ENCODE results near the gene LVRN. TPM values are rescaled to one million over a fixed set of nuclear protein-coding genes. Genes with fewer than 3 reads are reported as not detected.

The LVRN gene
- total and polyA plus RNA-seq, 2 of the 13 experiments (the other 11 are each of a cell fraction or from before 2014, with no cell fraction given): 0.09 to 0.20 TPM

DNA sequence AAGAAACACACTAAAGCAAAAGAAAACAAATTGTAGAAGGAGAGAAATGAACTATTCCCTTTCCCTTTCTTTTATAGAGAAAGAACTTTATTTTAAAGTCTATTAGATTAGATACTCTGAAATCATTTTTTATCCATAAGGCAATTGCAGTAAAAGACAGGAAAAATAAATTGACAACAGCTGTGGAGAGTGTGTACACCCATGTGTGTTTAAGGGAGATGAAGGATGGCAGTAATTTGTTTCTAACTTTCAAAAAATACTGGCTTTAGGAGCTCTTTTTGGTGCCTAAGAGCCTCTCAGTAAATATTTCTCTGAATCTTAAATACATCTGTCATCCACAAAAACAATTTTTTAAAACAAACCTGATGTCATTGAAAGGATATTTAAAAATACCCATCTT is 51.7 kb downstream of the LVRN start (continued):
- TF ChIP-seq, protein P1, sequence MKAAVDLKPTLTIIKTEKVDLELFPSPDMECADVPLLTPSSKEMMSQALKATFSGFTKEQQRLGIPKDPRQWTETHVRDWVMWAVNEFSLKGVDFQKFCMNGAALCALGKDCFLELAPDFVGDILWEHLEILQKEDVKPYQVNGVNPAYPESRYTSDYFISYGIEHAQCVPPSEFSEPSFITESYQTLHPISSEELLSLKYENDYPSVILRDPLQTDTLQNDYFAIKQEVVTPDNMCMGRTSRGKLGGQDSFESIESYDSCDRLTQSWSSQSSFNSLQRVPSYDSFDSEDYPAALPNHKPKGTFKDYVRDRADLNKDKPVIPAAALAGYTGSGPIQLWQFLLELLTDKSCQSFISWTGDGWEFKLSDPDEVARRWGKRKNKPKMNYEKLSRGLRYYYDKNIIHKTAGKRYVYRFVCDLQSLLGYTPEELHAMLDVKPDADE (CRISPR knock-in tag; IDR thresholded peaks at IDR 0.05): no peak
- TF ChIP-seq RFXANK (CRISPR knock-in tag; IDR thresholded peaks at IDR 0.05): no peak

DNA sequence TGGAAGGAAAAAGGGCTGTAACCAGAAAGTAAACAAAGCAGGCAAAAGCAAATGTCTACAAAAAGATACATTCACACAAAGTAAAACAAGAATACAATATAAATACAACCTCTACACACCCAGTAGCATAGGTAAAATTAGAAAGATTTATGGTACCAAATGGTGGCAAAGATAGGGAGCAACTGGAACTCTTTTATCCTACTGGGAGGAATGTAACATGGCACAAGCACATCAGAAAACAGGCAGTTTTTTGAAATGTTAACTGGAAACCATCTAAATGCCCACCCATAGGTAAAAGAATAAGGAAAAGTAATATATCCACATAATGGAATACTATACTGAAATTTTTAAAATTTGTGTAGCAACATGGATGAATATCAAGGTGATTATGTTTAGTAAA is 61.3 kb downstream of the LVRN start:
- no TSS peak for BruUV-seq (replicated peaks)
- ATAC-seq (no peak), DNase-seq (ENCODE audit: low spot score) (no peak), FAIRE-seq (no peak)
- no peak overlapping the region for H3K4me3 ChIP-seq (replicated peaks in 1 of 3; ENCODE audit: insufficient read depth in 1 of 3, low read depth in 2 of 3, low read length in 3 of 3)
- no peaks in the 10 kb centered on the region for H3K9me3 ChIP-seq (ENCODE audit: low read length)
- H3K79me2 ChIP-seq (ENCODE audit: insufficient read depth, low read length): no peaks in the 10 kb centered on the region
- H3K4me1 ChIP-seq (ENCODE audit: insufficient read depth, low read length): no peaks in the 10 kb centered on the region
- ChIA-PET POLR2A (no interaction called here), CTCF (ENCODE audit: low intra/inter-chr PET ratio, low total read pairs) (no interaction called here)
- in situ Hi-C loops (cut with HindIII; ENCODE audit: extremely low pct_ligation_motif_present, low pct_unique_long_range_greater_than_20kb) (no loop called here), intact Hi-C loops (cut with micrococcal nuclease; ENCODE audit: unreplicated experiment) (no loop called here)
- H3K27ac ChIP-seq (ENCODE audit: extremely low read length, insufficient read depth, low read length): no peak overlapping the region
- no peak overlapping the region for H2AFZ ChIP-seq (ENCODE audit: low read length)
- TF ChIP-seq TEAD3 (CRISPR knock-in tag; optimal IDR thresholded peaks at IDR 0.05; ENCODE audit: borderline replicate concordance) (peak; percentile 25), ZNF713 (CRISPR knock-in tag; IDR thresholded peaks at IDR 0.05) (no peak)
- no peak overlapping the region for H3K4me2 ChIP-seq (ENCODE audit: low read depth, low read length)
- H3K27me3 ChIP-seq (ENCODE audit: control insufficient read depth in 1 of 2, insufficient read depth in 2 of 2, low read length in 2 of 2): no peaks in the 10 kb centered on the region
- H3K36me3 ChIP-seq (replicated peaks in 1 of 2; ENCODE audit: control insufficient read depth in 1 of 2, insufficient read depth in 2 of 2, low read length in 2 of 2): no peaks in the 10 kb centered on the region
- H3K9ac ChIP-seq (ENCODE audit: insufficient read depth, low read depth, low read length): no peak overlapping the region
- H4K20me1 ChIP-seq (ENCODE audit: insufficient read depth, low read length): no peaks in the 10 kb centered on the region

DNA sequence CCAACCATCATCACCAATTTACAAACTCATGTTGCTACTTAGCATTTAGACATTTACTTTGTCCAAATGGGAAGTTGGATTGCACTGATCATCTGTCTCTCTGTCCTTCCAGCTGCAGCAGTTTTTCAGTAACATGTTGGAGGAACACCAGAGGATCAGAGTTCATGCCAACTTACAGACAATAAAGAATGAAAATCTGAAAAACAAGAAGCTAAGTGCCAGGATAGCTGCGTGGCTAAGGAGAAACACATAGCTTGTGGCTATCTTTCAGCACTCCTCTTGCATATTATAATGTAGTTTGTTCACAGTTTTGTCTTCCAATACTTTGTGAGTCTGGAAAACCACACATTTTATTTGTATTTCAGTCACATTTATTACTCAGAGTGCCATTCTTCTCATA is 63.6 kb downstream of the LVRN start:
- Histone ChIP-seq H3K4me3 (replicated peaks in 1 of 3; ENCODE audit: insufficient read depth in 1 of 3, low read depth in 2 of 3, low read length in 3 of 3) (no peak overlapping the region), H2AFZ (ENCODE audit: low read length) (no peak overlapping the region), H4K20me1 (ENCODE audit: insufficient read depth, low read length) (no peaks in the 10 kb centered on the region), H3K27me3 (ENCODE audit: control insufficient read depth in 1 of 2, insufficient read depth in 2 of 2, low read length in 2 of 2) (no peaks in the 10 kb centered on the region), H3K4me1 (ENCODE audit: insufficient read depth, low read length) (no peaks in the 10 kb centered on the region), H3K9ac (ENCODE audit: insufficient read depth, low read depth, low read length) (no peak overlapping the region), H3K4me2 (ENCODE audit: low read depth, low read length) (no peak overlapping the region), H3K79me2 (ENCODE audit: insufficient read depth, low read length) (no peaks in the 10 kb centered on the region), H3K27ac (ENCODE audit: extremely low read length, insufficient read depth, low read length) (no peak overlapping the region), H3K9me3 (ENCODE audit: low read length) (no peaks in the 10 kb centered on the region), H3K36me3 (replicated peaks in 1 of 2; ENCODE audit: control insufficient read depth in 1 of 2, insufficient read depth in 2 of 2, low read length in 2 of 2) (no peaks in the 10 kb centered on the region)
- POLR2A ChIA-PET: no interaction called here
- ATAC-seq: no peak
- intact Hi-C loops (cut with micrococcal nuclease; ENCODE audit: unreplicated experiment) (no loop called here), in situ Hi-C loops (cut with HindIII; ENCODE audit: extremely low pct_ligation_motif_present, low pct_unique_long_range_greater_than_20kb) (no loop called here)
- CTCF ChIA-PET (ENCODE audit: low intra/inter-chr PET ratio, low total read pairs): no interaction called here
- DNase-seq (ENCODE audit: low spot score): no peak
- no TSS peak for BruUV-seq (replicated peaks)
- WGBS (ENCODE audit: low lambda C conversion rate): 19% methylated on average over 1 of the region's 1 CpG
- FAIRE-seq: no peak
- TF ChIP-seq ARNTL (CRISPR knock-in tag; IDR thresholded peaks at IDR 0.05): no peak
- TF ChIP-seq ZNF296 (CRISPR knock-in tag; conservative IDR thresholded peaks at IDR 0.05): no peak
- TF ChIP-seq ZNF83 (CRISPR knock-in tag; IDR thresholded peaks at IDR 0.05; ENCODE audit: borderline replicate concordance): no peak
- TF ChIP-seq NFE2L2 (IDR thresholded peaks at IDR 0.05; ENCODE audit: low read length): no peak
- TF ChIP-seq, protein P2, sequence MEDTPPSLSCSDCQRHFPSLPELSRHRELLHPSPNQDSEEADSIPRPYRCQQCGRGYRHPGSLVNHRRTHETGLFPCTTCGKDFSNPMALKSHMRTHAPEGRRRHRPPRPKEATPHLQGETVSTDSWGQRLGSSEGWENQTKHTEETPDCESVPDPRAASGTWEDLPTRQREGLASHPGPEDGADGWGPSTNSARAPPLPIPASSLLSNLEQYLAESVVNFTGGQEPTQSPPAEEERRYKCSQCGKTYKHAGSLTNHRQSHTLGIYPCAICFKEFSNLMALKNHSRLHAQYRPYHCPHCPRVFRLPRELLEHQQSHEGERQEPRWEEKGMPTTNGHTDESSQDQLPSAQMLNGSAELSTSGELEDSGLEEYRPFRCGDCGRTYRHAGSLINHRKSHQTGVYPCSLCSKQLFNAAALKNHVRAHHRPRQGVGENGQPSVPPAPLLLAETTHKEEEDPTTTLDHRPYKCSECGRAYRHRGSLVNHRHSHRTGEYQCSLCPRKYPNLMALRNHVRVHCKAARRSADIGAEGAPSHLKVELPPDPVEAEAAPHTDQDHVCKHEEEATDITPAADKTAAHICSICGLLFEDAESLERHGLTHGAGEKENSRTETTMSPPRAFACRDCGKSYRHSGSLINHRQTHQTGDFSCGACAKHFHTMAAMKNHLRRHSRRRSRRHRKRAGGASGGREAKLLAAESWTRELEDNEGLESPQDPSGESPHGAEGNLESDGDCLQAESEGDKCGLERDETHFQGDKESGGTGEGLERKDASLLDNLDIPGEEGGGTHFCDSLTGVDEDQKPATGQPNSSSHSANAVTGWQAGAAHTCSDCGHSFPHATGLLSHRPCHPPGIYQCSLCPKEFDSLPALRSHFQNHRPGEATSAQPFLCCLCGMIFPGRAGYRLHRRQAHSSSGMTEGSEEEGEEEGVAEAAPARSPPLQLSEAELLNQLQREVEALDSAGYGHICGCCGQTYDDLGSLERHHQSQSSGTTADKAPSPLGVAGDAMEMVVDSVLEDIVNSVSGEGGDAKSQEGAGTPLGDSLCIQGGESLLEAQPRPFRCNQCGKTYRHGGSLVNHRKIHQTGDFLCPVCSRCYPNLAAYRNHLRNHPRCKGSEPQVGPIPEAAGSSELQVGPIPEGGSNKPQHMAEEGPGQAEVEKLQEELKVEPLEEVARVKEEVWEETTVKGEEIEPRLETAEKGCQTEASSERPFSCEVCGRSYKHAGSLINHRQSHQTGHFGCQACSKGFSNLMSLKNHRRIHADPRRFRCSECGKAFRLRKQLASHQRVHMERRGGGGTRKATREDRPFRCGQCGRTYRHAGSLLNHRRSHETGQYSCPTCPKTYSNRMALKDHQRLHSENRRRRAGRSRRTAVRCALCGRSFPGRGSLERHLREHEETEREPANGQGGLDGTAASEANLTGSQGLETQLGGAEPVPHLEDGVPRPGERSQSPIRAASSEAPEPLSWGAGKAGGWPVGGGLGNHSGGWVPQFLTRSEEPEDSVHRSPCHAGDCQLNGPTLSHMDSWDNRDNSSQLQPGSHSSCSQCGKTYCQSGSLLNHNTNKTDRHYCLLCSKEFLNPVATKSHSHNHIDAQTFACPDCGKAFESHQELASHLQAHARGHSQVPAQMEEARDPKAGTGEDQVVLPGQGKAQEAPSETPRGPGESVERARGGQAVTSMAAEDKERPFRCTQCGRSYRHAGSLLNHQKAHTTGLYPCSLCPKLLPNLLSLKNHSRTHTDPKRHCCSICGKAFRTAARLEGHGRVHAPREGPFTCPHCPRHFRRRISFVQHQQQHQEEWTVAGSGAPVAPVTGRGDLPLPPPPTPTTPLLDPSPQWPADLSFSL (CRISPR knock-in tag; IDR thresholded peaks at IDR 0.05): no peak
- TF ChIP-seq, protein P3, sequence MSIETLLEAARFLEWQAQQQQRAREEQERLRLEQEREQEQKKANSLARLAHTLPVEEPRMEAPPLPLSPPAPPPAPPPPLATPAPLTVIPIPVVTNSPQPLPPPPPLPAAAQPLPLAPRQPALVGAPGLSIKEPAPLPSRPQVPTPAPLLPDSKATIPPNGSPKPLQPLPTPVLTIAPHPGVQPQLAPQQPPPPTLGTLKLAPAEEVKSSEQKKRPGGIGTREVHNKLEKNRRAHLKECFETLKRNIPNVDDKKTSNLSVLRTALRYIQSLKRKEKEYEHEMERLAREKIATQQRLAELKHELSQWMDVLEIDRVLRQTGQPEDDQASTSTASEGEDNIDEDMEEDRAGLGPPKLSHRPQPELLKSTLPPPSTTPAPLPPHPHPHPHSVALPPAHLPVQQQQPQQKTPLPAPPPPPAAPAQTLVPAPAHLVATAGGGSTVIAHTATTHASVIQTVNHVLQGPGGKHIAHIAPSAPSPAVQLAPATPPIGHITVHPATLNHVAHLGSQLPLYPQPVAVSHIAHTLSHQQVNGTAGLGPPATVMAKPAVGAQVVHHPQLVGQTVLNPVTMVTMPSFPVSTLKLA (IDR thresholded peaks at IDR 0.05): no peak
